T-helper 17 cell (primary cell): ENCODE measurements around the gene HOXA5. TPM values are rescaled to one million over a fixed set of nuclear protein-coding genes. Genes with fewer than 3 reads are reported as not detected.
A peak's percentile ranks its signal among the peaks of the same experiment; 100 is the strongest.

Experiments used
- ATAC-seq: fragments of 150-1000 bp; cut with Tn5 transposase; 2 replicates; pipeline ENCODE4 v1.10.0; 2021; ENCODE audit warnings: mild to moderate bottlenecking, moderate library complexity
- DNase-seq, 3 donors: peaks; one replicate each; pipeline versions ENCODE4 v3.0.0 to v3.0.0-alpha.2; 2020 to 2021
- H3K9me3 ChIP-seq: one replicate; pipeline ENCODE4 v1.7.0; 2013; ENCODE audit warnings: low read length, mild to moderate bottlenecking; ENCODE audit not compliant: control insufficient read depth, poor library complexity, severe bottlenecking
- H3K27ac Mint-ChIP-seq: one replicate; pipeline ENCODE4 v1.8.0; 2022; ENCODE audit warnings: mild to moderate bottlenecking, moderate library complexity, mixed read lengths
- H3K27me3 Mint-ChIP-seq: one replicate; pipeline ENCODE4 v1.8.0; 2022; ENCODE audit warnings: mixed read lengths
- H3K36me3 Mint-ChIP-seq: one replicate; pipeline ENCODE4 v1.8.0; 2022; ENCODE audit warnings: low read depth, mixed read lengths
- H3K4me1 Mint-ChIP-seq: one replicate; pipeline ENCODE4 v1.8.0; 2022; ENCODE audit warnings: mild to moderate bottlenecking, mixed read lengths
- H3K4me3 Mint-ChIP-seq: one replicate; pipeline ENCODE4 v1.8.0; 2022; ENCODE audit warnings: mild to moderate bottlenecking, moderate library complexity, mixed read lengths
- total RNA-seq, 4 donors: library from RNA in 2 of 4; stranded (reverse) in 2 of 4; gene quantifications; one replicate each; pipeline ENCODE4 v1.2.3 and lab custom pipeline; 2022 to 2026

The HOXA5 gene
- total RNA-seq, 2 donors from 2014 or later: 0.26 TPM; not detected in 1

- H3K27ac Mint-ChIP-seq: no peak overlapping the region
- peaks cover 9% of the 10 kb centered on the region for H3K36me3 Mint-ChIP-seq
- peak overlapping the region; percentile 92 for H3K4me3 Mint-ChIP-seq
Observed at GRCh38 chr7:27097686-27098577, 45.5 kb downstream of the HOXA5 start.

GRCh38 chr7:27096768-27097514, 46.5 kb downstream of the HOXA5 start:
- Mint-ChIP-seq H3K27ac (no peak overlapping the region), H3K36me3 (peaks cover 6% of the 10 kb centered on the region), H3K27me3 (peaks cover 84% of the 10 kb centered on the region), H3K4me3 (peak overlapping the region; percentile 92), H3K4me1 (peaks cover 24% of the 10 kb centered on the region)
- no peaks in the 10 kb centered on the region for H3K9me3 ChIP-seq
- DNase-seq: no peak
- ATAC-seq: no peak

More at GRCh38 chr7:27097686-27098577, 45.5 kb downstream of the HOXA5 start:
- peaks cover 28% of the 10 kb centered on the region for H3K4me1 Mint-ChIP-seq
- no peaks in the 10 kb centered on the region for H3K9me3 ChIP-seq
- ATAC-seq: no peak
- DNase-seq: no peak
- H3K27me3 Mint-ChIP-seq: peaks cover 83% of the 10 kb centered on the region

GRCh38 chr7:27095897-27096767, 47.3 kb downstream of the HOXA5 start, which contains the start of gene HOXA1:
HOXA1 (minus strand) TSS chr7:27096000; CDS start chr7:27095912, 88 bp downstream.
- Mint-ChIP-seq H3K27ac (peak within 1 kb of the TSS; percentile 66), H3K4me1 (peaks cover 24% of the 10 kb centered on the region), H3K27me3 (peaks cover 84% of the 10 kb centered on the region), H3K4me3 (peak within 1 kb of the TSS; percentile 92), H3K36me3 (peaks cover 6% of the 10 kb centered on the region)
- DNase-seq: peak; percentile 53 to 63 (median 56)
- ATAC-seq: peak; percentile 93
- H3K9me3 ChIP-seq: no peaks in the 10 kb centered on the region

- Mint-ChIP-seq H3K27me3 (peaks cover 84% of the 10 kb centered on the region), H3K4me1 (peaks cover 24% of the 10 kb centered on the region), H3K27ac (peak overlapping the region; percentile 66), H3K4me3 (peak overlapping the region; percentile 92), H3K36me3 (peaks cover 8% of the 10 kb centered on the region)
- DNase-seq (no peak), ATAC-seq (peak; percentile 14)
- no peaks in the 10 kb centered on the region for H3K9me3 ChIP-seq
Observed at GRCh38 chr7:27095050-27095896, 48.2 kb downstream of the HOXA5 start.

GRCh38 chr7:27094304-27095049, 49.0 kb downstream of the HOXA5 start:
- H3K4me1 Mint-ChIP-seq: peaks cover 24% of the 10 kb centered on the region

GRCh38 chr7:27093184-27093895, 50.1 kb downstream of the HOXA5 start:
- H3K27ac Mint-ChIP-seq: no peak overlapping the region
- no peaks in the 10 kb centered on the region for H3K9me3 ChIP-seq
- no peak overlapping the region for H3K4me3 Mint-ChIP-seq
- DNase-seq (no peak), ATAC-seq (no peak)
- H3K36me3 Mint-ChIP-seq: peaks cover 5% of the 10 kb centered on the region
- peaks cover 84% of the 10 kb centered on the region for H3K27me3 Mint-ChIP-seq
- peaks cover 18% of the 10 kb centered on the region for H3K4me1 Mint-ChIP-seq

More at GRCh38 chr7:27094304-27095049, 49.0 kb downstream of the HOXA5 start:
- peaks cover 84% of the 10 kb centered on the region for H3K27me3 Mint-ChIP-seq
- peak overlapping the region; percentile 66 for H3K27ac Mint-ChIP-seq
- DNase-seq (no peak), ATAC-seq (no peak)
- H3K9me3 ChIP-seq: no peaks in the 10 kb centered on the region
- H3K36me3 Mint-ChIP-seq: peaks cover 6% of the 10 kb centered on the region
- H3K4me3 Mint-ChIP-seq: peak overlapping the region; percentile 92

- H3K4me3 Mint-ChIP-seq: no peak overlapping the region
- no peak overlapping the region for H3K27ac Mint-ChIP-seq
- no peak for DNase-seq
- peaks cover 85% of the 10 kb centered on the region for H3K27me3 Mint-ChIP-seq
- ATAC-seq: no peak
- H3K9me3 ChIP-seq: no peaks in the 10 kb centered on the region
- H3K36me3 Mint-ChIP-seq: peaks cover 5% of the 10 kb centered on the region
- H3K4me1 Mint-ChIP-seq: peaks cover 17% of the 10 kb centered on the region
Observed at GRCh38 chr7:27092819-27093110, 50.7 kb downstream of the HOXA5 start.

- ATAC-seq (no peak), DNase-seq (no peak)
- H3K27me3 Mint-ChIP-seq: peaks cover 85% of the 10 kb centered on the region
- no peaks in the 10 kb centered on the region for H3K9me3 ChIP-seq
- H3K4me3 Mint-ChIP-seq: no peak overlapping the region
- no peak overlapping the region for H3K27ac Mint-ChIP-seq
- H3K36me3 Mint-ChIP-seq: peaks cover 5% of the 10 kb centered on the region
- H3K4me1 Mint-ChIP-seq: peaks cover 15% of the 10 kb centered on the region
Observed at GRCh38 chr7:27091941-27092818, 51.3 kb downstream of the HOXA5 start.

- peaks cover 5% of the 10 kb centered on the region for H3K36me3 Mint-ChIP-seq
- ATAC-seq: no peak
- peaks cover 87% of the 10 kb centered on the region for H3K27me3 Mint-ChIP-seq
- H3K4me1 Mint-ChIP-seq: peaks cover 13% of the 10 kb centered on the region
- H3K4me3 Mint-ChIP-seq: no peak overlapping the region
- DNase-seq: no peak
- H3K9me3 ChIP-seq: no peaks in the 10 kb centered on the region
- H3K27ac Mint-ChIP-seq: no peak overlapping the region
Observed at GRCh38 chr7:27091105-27091504, 52.4 kb downstream of the HOXA5 start.
